ENCODE data around the gene SLC25A26. TPM values are rescaled to one million over a fixed set of nuclear protein-coding genes. Genes with fewer than 3 reads are reported as not detected.
"Not testable (repeated sequence)": the region's sequence is repeated elsewhere in the genome, so short reads cannot be mapped to it uniquely, and the experiment has no call there.

The SLC25A26 gene
- polyA plus RNA-seq, 1 donor (not counting 4 experiments of a cell fraction or from before 2014, with no cell fraction given): 25.2 TPM

GRCh38 chr3:66272016-66272415 lies 51.2 kb downstream of the SLC25A26 start:
- Histone ChIP-seq H2AFZ (ENCODE audit: control insufficient read depth, low read length) (no peak overlapping the region), H3K4me3 (ENCODE audit: control insufficient read depth in 2 of 3, extremely low read depth in 1 of 3, insufficient read depth in 2 of 3, low read depth in 1 of 3, low read length in 3 of 3) (no peak overlapping the region), H3K4me2 (ENCODE audit: control insufficient read depth, extremely low read depth, insufficient read depth, low read depth, low read length) (no peak overlapping the region), H3K9me1 (ENCODE audit: control insufficient read depth, extremely low read depth, insufficient read depth, low read length) (no peaks in the 10 kb centered on the region), H3K36me3 (ENCODE audit: control insufficient read depth in 2 of 2, extremely low read depth in 1 of 2, insufficient read depth in 2 of 2, low read length in 2 of 2) (no peaks in the 10 kb centered on the region), H3K4me1 (ENCODE audit: control insufficient read depth, extremely low read depth, insufficient read depth, low read length) (no peaks in the 10 kb centered on the region), H3K79me2 (ENCODE audit: control insufficient read depth, insufficient read depth, low read length) (no peaks in the 10 kb centered on the region), H3K27ac (ENCODE audit: control insufficient read depth, insufficient read depth, low read length) (no peak overlapping the region), H3K9ac (ENCODE audit: control insufficient read depth, extremely low read depth, insufficient read depth, low read length) (no peak overlapping the region), H3K27me3 (ENCODE audit: control insufficient read depth, extremely low read depth, insufficient read depth, low read length) (no peaks in the 10 kb centered on the region), H4K20me1 (ENCODE audit: control insufficient read depth, extremely low read depth, insufficient read depth, low read length) (no peaks in the 10 kb centered on the region), H3K9me3 (ENCODE audit: control insufficient read depth, low read depth, low read length) (no peaks in the 10 kb centered on the region)
- FAIRE-seq (no peak), DNase-seq (ENCODE audit: low read depth, low spot score) (no peak)
- dilution Hi-C loops (cut with MboI; ENCODE audit: extremely low pct_ligation_motif_present, low sequenced_read_pairs): no loop called here
- no peak for TF ChIP-seq EZH2 (IDR thresholded peaks at IDR 0.05; ENCODE audit: low read length)
- TF ChIP-seq, protein P1, sequence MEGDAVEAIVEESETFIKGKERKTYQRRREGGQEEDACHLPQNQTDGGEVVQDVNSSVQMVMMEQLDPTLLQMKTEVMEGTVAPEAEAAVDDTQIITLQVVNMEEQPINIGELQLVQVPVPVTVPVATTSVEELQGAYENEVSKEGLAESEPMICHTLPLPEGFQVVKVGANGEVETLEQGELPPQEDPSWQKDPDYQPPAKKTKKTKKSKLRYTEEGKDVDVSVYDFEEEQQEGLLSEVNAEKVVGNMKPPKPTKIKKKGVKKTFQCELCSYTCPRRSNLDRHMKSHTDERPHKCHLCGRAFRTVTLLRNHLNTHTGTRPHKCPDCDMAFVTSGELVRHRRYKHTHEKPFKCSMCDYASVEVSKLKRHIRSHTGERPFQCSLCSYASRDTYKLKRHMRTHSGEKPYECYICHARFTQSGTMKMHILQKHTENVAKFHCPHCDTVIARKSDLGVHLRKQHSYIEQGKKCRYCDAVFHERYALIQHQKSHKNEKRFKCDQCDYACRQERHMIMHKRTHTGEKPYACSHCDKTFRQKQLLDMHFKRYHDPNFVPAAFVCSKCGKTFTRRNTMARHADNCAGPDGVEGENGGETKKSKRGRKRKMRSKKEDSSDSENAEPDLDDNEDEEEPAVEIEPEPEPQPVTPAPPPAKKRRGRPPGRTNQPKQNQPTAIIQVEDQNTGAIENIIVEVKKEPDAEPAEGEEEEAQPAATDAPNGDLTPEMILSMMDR (optimal IDR thresholded peaks at IDR 0.05 in 1 of 3, IDR thresholded peaks at IDR 0.05 in 1 of 3, conservative IDR thresholded peaks at IDR 0.05 in 1 of 3; ENCODE audit: extremely low read depth in 1 of 3, insufficient read depth in 2 of 3, low read length in 3 of 3): no peak

GRCh38 chr3:66274837-66275236 lies 54.0 kb downstream of the SLC25A26 start:
- H3K9ac ChIP-seq (ENCODE audit: control insufficient read depth, extremely low read depth, insufficient read depth, low read length); H4K20me1 ChIP-seq (ENCODE audit: control insufficient read depth, extremely low read depth, insufficient read depth, low read length); H3K4me3 ChIP-seq (ENCODE audit: control insufficient read depth in 2 of 3, extremely low read depth in 1 of 3, insufficient read depth in 2 of 3, low read depth in 1 of 3, low read length in 3 of 3); H3K4me1 ChIP-seq (ENCODE audit: control insufficient read depth, extremely low read depth, insufficient read depth, low read length); H3K9me1 ChIP-seq (ENCODE audit: control insufficient read depth, extremely low read depth, insufficient read depth, low read length); H3K36me3 ChIP-seq (ENCODE audit: control insufficient read depth in 2 of 2, extremely low read depth in 1 of 2, insufficient read depth in 2 of 2, low read length in 2 of 2); H2AFZ ChIP-seq (ENCODE audit: control insufficient read depth, low read length); H3K79me2 ChIP-seq (ENCODE audit: control insufficient read depth, insufficient read depth, low read length); dilution Hi-C loops (cut with MboI; ENCODE audit: extremely low pct_ligation_motif_present, low sequenced_read_pairs); H3K27me3 ChIP-seq (ENCODE audit: control insufficient read depth, extremely low read depth, insufficient read depth, low read length); H3K27ac ChIP-seq (ENCODE audit: control insufficient read depth, insufficient read depth, low read length); FAIRE-seq; H3K9me3 ChIP-seq (ENCODE audit: control insufficient read depth, low read depth, low read length); H3K4me2 ChIP-seq (ENCODE audit: control insufficient read depth, extremely low read depth, insufficient read depth, low read depth, low read length); DNase-seq (ENCODE audit: low read depth, low spot score): not testable (repeated sequence)

DNA sequence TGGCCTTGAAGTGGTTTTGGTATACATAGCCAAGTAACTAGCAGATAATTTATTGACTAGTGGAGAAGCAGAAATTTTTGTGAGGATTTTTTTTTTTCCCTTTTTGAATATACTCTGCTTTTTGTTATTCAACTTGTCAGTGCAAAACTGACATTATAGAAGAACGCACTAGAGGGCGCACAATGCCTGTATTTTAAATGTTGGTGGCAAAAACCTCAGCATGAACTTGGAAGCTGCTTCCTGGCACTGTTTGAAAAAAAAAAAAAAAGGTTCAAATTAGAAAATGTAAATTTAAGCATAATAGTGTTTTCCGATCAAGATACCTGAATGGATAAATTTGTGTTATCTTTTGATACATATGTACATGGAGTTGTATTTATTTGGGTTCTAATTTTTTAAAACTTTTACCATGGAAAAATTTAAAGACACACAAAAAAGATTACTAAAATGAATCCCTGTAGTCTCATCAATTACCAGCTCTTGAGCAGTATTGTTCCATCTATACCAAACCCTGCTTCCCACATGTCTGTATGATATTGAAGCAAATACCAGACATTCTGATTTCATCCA lies 56.0 kb downstream of the SLC25A26 start:
- peak; percentile 21 for DNase-seq (ENCODE audit: low read depth, low spot score)
- Histone ChIP-seq H3K27me3 (ENCODE audit: control insufficient read depth, extremely low read depth, insufficient read depth, low read length) (no peaks in the 10 kb centered on the region), H3K36me3 (ENCODE audit: control insufficient read depth in 2 of 2, extremely low read depth in 1 of 2, insufficient read depth in 2 of 2, low read length in 2 of 2) (no peaks in the 10 kb centered on the region), H3K9me1 (ENCODE audit: control insufficient read depth, extremely low read depth, insufficient read depth, low read length) (no peaks in the 10 kb centered on the region), H3K4me2 (ENCODE audit: control insufficient read depth, extremely low read depth, insufficient read depth, low read depth, low read length) (no peak overlapping the region), H3K9ac (ENCODE audit: control insufficient read depth, extremely low read depth, insufficient read depth, low read length) (no peak overlapping the region), H3K79me2 (ENCODE audit: control insufficient read depth, insufficient read depth, low read length) (no peaks in the 10 kb centered on the region), H2AFZ (ENCODE audit: control insufficient read depth, low read length) (no peak overlapping the region), H3K4me1 (ENCODE audit: control insufficient read depth, extremely low read depth, insufficient read depth, low read length) (no peaks in the 10 kb centered on the region), H3K4me3 (ENCODE audit: control insufficient read depth in 2 of 3, extremely low read depth in 1 of 3, insufficient read depth in 2 of 3, low read depth in 1 of 3, low read length in 3 of 3) (no peak overlapping the region), H3K27ac (ENCODE audit: control insufficient read depth, insufficient read depth, low read length) (no peak overlapping the region), H4K20me1 (ENCODE audit: control insufficient read depth, extremely low read depth, insufficient read depth, low read length) (no peaks in the 10 kb centered on the region), H3K9me3 (ENCODE audit: control insufficient read depth, low read depth, low read length) (no peaks in the 10 kb centered on the region)
- dilution Hi-C loops (cut with MboI; ENCODE audit: extremely low pct_ligation_motif_present, low sequenced_read_pairs): no loop called here
- no peak for FAIRE-seq
- TF ChIP-seq EZH2 (IDR thresholded peaks at IDR 0.05; ENCODE audit: low read length): no peak
- TF ChIP-seq, protein P1 (optimal IDR thresholded peaks at IDR 0.05 in 1 of 3, IDR thresholded peaks at IDR 0.05 in 1 of 3, conservative IDR thresholded peaks at IDR 0.05 in 1 of 3; ENCODE audit: extremely low read depth in 1 of 3, insufficient read depth in 2 of 3, low read length in 3 of 3): peak; percentile 38 to 46 (median 44)
